NCI-H2227 (cell line): Measurements from ENCODE around the gene COPG1.
"Not testable (repeated sequence)": the region's sequence is repeated elsewhere in the genome, so short reads cannot be mapped to it uniquely, and the experiment has no call there.

Experiments used
- DNase-seq: peaks from one replicate; lab custom pipeline; 2025; ENCODE audit not compliant: unreplicated experiment; lab: John Stamatoyannopoulos, UW

The COPG1 gene, protein sequence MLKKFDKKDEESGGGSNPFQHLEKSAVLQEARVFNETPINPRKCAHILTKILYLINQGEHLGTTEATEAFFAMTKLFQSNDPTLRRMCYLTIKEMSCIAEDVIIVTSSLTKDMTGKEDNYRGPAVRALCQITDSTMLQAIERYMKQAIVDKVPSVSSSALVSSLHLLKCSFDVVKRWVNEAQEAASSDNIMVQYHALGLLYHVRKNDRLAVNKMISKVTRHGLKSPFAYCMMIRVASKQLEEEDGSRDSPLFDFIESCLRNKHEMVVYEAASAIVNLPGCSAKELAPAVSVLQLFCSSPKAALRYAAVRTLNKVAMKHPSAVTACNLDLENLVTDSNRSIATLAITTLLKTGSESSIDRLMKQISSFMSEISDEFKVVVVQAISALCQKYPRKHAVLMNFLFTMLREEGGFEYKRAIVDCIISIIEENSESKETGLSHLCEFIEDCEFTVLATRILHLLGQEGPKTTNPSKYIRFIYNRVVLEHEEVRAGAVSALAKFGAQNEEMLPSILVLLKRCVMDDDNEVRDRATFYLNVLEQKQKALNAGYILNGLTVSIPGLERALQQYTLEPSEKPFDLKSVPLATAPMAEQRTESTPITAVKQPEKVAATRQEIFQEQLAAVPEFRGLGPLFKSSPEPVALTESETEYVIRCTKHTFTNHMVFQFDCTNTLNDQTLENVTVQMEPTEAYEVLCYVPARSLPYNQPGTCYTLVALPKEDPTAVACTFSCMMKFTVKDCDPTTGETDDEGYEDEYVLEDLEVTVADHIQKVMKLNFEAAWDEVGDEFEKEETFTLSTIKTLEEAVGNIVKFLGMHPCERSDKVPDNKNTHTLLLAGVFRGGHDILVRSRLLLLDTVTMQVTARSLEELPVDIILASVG

DNA sequence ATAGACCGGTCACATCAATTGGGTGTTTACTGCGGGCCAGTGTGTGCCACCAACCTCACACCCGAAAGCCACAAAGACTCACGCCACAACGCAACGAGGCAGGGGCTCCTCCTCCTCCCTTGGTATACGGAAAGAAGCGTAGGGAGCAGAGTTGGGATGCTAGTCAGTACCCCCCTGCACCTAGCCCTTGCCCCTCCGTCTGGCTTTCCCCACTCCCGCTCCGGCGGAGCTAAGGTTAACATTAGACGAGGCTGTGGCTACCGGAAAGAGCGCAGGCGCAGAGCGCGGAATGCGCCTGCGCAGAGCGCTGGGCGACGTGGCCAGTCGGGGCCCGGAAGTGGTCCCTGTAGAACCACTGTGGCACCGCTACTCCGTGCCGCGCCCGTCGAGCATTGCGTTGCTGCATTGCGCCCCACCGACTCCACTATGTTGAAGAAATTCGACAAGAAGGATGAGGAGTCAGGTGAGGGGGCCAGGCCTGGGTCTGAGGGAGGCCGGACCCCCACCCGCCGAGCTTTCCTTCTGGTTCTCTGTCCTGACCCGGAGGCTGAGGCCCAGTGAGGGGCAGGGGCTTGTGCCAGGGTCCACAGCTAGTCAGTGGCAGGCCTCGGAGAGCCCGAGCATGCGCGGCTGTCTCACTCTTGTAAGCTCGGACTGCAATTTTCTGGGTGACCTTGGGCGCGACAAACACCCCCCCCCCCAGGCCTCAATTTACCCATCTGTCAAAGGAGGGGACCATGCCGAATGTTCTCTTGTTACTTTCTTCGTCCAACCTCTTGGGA is at the start of gene COPG1:
COPG1 (plus strand) TSS at position 323 of the 782 bp plus-strand sequence; CDS start at position 427, 104 bp downstream.
- DNase-seq, result peak; percentile 92

DNA sequence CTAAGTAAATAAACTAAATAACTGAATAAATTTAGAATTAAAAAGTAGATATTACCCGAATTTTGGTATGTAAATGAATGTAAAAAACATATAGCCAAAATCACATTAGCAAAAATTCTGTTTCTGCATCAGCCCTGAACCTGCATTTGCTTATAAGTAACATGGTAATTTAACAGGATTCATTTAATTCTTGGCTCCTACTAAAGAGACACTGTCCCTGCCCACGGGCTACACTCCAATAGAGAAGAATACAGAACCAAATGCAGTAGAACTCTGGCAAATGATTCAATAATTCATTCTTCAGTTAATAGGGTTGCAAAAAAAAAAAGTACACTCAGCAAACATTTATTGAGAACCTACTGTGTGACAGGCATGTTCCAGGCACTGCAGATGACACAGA is 44.9 kb upstream of the COPG1 start:
- DNase-seq, result no peak

DNA sequence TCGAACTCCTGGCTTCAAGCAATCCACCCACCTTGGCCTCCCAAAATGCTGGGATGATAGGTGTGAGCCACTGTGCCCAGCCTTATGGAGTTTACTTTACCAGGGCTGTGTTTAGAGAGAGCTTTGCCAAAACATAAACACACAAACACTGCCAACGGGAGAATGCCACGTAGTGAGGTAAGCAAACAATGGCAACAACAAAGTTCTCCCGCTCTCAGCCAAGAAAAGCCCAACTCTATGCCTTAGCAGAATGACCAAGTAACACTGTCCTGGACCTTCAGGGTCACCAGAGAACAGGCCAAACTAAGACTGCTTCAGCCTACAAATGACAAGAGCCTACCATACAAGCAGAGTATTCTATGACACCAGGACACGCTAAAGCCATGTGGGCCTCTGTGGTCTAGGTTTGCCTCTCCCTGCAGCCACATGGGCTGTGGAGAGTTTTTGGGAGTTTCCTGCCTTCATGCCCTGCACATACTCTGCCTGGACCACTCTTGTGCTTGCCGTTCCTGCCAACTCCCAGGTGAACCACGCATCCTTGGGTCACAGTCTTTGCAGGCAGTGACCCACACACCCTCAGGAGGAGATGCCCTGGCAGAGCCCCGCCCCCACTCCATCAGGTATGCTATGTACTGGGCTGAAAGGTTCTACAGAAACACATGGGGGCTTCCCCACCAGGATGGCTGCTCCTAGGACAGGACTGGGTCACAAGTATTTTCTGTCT is 44.1 kb upstream of the COPG1 start:
- DNase-seq, result no peak

DNA sequence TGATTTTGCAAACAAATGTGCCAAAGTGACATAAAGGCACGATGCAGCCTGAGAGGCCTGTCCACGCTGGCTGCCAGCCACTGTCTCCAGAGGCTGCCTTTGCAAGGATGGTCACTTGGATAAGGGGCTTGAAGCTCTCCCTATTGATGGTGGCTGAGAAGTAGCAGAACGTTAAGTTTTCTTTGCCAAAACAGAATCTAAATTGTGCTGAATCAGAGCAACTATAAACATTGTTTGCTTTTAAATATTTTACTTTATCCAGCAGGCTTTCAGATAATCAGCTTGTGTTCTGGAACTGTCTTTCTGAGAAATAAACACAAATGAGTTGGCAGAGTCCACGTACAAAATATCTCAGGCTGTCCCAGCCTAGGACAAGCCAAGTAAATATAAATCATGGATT is 41.9 kb upstream of the COPG1 start:
- no peak for DNase-seq

DNA sequence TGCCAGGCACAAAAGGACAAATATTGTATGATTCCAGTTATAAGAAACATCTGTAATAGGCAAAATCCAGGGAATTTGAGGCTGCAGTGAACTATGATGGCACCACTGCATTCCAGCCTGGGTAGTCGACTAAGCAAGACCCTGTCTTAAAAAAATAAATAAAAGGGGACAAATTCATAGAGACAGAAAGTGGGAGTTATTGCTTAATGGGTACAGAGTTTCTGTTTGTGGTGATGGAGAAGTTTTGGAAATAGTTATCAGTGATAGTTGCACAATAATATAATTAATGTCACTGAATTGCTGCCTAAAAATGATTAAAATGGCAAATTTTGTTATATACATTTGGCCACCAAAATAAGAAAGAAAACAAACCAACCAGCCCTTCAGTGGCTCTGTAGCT is 38.1 kb upstream of the COPG1 start:
- DNase-seq, result no peak

DNA sequence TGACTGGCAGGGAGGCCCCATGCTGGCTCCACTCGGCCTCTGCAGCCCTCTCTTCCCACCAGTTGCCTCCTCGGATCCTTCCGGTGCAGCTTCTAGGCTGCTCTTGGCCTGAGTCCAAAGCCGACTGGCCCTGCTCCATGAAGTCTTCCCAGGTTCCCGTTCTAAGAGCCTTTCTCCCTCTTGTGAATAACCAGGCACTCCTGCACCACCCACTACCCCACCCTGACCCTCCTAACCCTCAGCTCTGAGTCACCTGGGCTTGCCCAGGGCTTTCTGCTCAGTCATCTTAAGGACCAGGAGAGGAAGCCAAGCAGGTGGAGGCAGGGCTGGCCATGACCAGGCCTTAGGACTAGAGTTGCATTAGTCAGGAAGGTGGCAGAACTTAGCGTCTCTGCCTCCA is 37.6 kb upstream of the COPG1 start:
- DNase-seq, result peak; percentile 57

DNA sequence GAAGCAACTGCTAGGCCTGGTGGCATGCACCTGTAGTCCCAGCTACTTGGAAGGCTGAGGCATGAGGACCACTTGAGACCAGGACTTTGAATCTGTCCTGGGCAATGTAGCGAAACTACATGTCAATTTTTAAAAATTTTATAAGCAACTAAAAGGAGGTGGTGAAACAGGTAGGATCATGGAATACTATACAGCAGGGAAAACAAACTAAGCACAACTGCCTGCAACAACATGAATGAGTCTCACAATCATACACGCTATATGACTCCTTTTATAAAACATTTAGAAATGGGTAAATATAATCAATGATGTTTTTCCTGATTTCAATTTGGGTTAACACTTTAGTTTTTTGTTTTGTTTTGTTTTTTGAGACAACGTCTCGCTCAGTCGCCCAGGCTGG is 36.2 kb upstream of the COPG1 start:
- DNase-seq, result no peak

DNA sequence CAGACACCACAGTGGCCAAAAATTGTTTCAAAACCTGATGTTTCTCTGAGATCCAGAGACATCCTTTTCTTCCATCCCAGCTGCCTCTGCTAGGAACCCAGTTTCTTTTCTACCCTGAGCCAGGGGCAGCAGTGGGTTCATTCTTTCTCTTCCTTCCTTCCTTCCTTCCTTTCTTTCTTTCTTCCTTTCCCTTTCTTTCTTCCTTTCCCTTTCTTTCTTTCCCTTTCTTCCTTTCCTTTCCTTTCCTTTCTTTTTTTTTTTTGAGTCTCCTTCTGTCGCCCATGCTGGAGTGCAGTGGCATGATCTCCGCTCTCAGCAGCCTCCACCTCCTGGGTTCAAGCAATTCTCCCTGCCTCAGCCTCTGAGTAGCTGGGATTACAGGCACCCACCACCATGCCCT is 30.7 kb upstream of the COPG1 start:
- DNase-seq, result no peak

DNA sequence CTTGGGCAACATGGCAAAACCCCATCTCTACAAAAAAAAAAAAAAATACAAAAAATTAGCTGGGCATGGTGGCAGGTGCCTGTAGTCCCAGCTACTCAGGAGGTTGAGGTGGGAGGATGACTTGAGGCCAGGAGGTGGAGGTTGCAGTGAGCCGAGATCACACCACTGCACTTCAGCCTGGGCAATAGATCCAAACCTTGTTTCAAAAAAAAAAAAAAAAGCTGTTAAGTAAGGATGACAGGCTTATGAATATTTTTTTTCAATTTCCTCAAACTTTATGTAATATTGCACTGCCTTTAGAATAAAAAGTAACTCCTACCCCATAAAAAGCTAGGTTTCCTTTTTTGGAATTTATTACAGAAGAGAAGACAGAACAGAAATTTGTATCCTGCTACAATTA is 25.0 kb upstream of the COPG1 start:
- DNase-seq, result not testable (repeated sequence)

DNA sequence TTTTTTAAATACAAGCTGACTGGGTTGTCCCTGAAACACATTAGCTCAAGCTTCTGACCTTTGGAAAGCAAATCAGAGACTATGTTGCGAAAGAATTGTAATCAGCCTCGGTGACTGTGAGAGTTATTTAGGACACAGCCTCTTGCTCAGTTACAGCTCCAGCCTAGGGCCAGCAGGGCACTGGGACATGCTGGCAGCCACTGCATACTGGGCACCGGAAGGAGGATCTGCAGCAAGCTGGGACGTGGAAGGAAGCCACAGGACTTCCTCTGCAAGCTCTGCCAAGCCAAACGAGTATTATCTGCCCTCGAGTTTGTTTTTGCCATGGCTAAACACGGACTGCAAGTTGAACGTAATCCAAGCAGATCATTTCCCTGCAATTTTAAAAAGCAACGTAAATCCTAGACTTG is 24.4 kb upstream of the COPG1 start:
- peak; percentile 9 for DNase-seq

DNA sequence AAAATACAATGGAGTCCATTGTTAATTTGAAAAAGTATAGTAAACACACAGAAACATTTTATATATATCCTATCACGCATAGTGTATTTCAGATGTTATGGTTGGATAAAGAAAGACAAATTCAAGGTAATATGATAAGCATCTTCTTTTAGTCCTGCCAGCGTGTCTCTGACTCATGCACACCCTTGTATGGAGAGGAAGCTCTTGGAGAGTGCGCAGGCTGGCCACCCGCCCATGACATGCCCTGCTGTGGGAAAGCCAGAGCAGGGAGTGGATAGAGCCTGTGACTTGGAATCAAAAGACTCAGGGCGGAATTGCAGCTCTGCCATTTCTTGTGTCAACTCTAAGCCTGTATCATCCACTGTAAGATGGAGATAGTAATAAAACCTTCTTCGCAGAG is 23.0 kb upstream of the COPG1 start:
- no peak for DNase-seq

DNA sequence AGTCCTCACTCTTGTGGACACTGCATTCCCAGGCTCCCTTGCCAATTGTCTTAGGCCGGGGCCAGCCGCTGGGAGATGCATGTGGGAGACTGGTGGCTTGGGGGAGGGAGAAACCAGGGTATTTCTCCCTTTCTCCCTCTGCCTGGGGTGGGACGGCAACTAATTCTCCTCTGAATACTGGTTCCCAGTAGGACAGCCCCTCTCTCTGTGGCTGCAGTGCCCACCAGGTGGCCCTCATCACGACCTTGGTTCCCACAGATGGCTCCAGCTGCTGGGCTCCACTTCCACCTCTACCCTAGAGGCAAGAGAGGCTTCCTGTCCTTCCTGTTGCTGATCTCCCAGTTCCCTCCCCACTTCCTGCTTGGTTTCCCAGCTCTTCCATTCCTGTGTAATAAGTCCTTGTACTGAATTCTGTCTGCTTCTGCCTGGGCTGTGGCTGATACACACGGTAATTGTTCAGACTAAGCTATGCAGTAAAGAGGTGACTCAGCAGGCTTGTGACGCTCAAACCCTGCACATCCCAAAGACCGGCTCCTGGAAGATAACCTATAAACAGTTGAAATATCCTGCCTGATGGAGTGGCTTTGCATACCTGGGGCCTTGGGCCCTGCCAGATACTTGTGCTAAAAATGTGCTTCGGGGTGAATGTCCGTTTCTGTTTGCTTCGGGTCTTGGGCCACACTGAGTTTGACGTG is 20.4 kb upstream of the COPG1 start:
- no peak for DNase-seq

DNA sequence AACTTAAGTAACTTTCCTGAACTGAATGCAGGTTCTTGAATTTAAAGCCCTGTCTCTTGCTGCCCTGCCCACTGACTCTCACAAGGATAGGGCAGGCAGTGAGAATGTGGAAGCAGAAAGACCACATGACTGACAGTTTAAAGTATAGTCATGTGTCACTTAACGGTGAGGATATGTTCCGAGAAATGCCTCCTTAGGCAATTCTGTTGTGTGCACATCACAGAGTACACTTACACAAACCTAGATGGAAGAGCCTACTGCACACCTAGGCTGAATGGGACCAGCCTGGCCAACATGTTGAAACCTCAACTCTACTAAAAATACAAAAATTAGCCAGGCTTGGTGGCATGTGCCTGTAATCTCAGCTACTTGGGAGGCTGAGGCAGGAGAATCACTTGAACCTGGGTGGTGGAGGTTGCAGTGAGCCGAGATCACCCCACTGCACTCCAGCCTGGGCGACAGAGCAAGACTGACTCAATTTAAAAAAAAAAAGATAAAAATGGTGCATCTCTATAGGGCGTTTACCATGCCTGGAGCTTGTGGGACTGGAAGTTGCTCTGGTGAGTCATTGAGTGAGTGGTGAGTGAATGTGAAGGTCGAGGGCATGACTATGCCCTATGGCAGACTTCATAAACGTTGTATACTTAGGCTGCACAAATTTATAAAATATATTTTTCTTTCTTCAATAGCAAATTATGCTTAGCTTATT is 18.9 kb upstream of the COPG1 start:
- DNase-seq, result no peak

DNA sequence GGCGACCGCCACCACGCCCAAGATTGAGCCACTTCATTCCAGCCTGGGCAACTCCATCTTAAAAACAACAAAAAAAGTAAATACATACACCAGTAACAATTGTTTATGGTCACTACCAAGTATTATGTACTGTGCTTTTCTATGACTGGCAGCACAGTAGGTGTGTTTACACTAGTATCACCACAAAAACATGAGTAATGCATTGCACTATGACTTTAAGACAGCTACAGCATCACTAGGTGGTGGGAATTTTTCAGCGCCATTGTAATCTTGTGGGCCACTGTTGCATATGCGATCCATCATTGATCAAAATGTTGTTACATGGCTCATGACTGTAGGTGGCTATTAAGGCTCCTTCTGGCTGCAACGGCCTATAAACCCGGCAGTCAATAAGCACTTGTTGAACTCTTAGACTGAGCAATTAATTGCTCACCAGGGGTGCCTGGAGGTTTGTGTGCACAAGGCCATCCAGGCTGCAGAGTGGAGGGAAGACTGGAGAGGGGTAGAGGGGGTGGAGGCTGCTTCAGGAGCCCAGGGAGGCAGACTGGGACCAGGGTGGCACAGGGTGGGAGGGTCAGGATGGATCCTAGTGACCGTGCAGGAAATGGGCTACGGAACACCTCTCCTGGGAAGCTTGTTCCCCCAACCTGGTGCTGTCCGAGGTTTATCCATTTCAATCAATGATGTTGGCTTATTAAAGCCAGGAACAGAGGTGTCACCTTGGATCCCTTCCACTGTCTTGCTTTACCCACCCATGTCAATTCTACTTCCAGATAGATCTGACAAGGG is 17.9 kb upstream of the COPG1 start:
- DNase-seq, result peak; percentile 31

DNA sequence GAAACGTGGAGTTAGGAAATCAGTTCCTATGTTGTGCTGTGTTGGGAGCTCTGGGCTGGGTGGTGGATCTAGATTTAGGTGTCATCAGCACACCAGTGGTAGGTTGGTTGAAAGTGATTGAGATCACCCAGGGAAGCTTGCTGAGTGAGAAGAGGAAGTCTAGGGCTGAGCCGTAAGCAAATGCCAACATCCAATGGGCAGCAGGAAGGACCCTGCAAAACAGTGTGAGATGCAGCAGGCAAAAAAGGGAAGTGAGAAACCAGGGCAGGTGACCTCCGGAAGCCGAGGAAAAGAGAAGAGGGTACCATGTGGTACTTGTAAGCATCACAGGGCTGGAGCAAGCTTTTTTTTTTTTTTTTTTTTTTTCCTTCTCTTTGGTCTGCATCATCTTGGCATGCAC is 15.9 kb upstream of the COPG1 start:
- no peak for DNase-seq

DNA sequence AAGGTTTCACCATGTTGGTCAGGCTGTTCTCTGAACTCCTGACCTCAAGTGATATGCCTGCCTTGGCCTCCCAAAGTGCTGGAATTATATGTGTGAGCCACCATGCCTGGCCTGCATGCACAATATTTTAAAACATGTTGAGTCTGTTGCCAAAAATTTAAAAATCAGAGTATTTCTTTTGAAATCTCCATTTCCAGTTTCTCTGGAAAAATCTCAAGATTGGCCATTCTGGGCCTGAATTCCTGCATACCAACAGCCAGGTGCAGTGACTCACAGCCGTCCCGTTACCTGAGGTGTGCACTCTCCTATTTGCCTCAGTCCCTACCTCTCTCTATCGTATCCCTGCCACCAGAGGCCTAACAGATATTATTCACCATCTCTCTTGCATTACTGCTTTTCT is 15.0 kb upstream of the COPG1 start:
- DNase-seq, result no peak

DNA sequence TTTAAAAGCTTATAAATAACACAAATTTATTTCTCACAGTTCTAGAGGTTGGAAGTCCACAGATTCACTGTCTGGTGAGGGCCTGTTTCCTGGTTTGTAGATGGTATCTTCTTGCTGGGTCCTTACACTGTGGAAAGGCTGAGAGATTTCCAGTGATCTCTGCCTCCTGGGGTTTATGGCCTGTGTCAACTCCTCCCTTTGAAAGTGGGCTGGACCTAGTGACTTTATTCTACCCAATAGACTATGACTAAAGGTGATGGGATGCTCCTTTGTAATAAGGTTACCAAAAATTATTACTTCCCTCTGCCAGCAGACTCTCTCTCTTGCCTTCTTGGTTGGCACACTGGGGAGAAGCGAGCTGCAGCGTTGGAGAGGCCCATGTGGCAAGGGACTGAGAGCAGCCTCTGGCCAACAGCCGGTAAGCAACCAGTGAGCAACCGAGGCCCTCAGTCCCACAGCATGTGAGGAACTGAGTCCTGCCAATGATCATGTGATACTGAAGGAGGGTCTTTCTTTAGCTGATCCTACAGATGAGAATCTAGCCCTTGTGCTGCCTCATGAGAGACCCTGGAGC is 14.0 kb upstream of the COPG1 start:
- no peak for DNase-seq

DNA sequence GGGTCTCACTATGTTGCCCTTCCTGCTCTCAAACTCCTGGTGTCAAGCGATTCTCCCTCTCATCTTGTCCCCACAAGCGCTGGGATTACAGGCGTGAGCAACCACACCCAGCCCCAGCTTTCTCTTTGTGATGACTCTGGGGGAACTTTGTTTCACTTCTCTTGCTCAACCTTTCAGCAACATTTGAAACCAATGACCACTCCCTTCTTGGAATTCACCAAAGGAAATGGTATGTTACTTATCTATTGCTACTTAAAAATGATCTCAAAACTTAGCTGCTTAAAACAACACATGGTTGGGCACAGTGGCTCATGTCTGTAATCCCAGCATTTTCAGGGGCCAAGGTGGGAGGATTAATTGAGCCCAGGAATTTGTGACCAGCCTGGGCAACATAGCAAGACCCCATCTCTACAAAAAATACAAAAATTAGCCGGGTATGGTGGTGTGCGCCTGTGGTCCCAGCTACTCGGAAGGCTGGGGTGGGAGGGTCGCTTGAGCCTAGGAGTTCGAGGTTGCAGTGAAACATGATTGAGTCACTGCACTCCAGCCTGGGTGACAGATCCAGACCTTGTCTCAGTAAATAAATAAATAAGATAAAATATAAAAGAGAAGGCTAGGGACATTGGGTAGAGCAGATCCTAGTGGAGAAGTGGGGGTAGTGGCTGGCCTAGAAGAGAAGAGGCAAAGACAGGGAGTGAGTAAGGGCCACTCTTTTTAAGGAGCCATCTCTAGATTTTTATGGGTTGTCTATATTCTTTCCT is 10.3 kb upstream of the COPG1 start:
- DNase-seq, result no peak
